ENCODE measurements around the gene MAPK6. TPM values are rescaled to one million over a fixed set of nuclear protein-coding genes. Genes with fewer than 3 reads are reported as not detected.
A peak's percentile ranks its signal among the peaks of the same experiment; 100 is the strongest.

Gene MAPK6
- polyA plus RNA-seq, 6 donors from 2014 or later: 4.2 to 13.6 (median 7.6) TPM

DNA sequence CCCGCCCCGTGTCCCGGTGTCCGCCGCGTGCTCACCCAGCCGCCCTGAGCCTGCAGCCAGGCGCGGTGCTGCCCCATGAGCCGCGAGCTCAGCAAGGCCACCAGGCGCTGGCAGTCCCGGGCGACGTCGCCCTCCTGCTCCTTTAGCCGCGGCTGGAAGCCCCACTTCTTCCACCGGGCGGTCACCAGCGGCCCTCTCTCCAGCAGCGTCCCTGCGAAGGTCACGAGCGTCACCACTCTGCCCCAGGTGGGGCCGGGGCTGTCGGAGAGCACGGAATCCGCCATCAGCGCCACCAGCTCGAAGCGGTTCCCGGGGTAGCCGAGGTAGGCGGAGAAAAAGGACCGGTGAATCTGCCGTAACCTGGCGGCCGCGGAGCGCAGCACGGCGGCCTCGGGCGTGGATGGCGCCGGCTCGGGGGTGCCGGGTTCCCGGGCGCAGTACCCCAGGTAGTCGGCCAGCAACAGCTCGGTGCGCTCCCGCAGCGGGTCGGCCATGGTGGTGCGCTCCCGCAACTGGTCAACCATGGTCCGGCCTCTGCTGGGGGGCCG is 93.3 kb downstream of the MAPK6 start:
- H3K27me3 Mint-ChIP-seq: peaks cover 15 to 19% (median 18%) of the 10 kb centered on the region in 3 donors
- H3K9me3 Mint-ChIP-seq: no peaks in the 10 kb centered on the region
- peak overlapping the region in 7 of 8 donors; percentile 64 to 85 (median 75) for H3K4me3 Mint-ChIP-seq
- peaks cover 9 to 33% (median 13%) of the 10 kb centered on the region in 3 donors for H3K4me1 Mint-ChIP-seq
- ATAC-seq (ENCODE audit: low read depth in 2 of 2): peak; percentile 72 to 78
- H3K36me3 Mint-ChIP-seq: no peaks in the 10 kb centered on the region
- peak; percentile 29 for DNase-seq
- H3K27ac Mint-ChIP-seq: peak overlapping the region in 1 of 6 donors; percentile 14

DNA sequence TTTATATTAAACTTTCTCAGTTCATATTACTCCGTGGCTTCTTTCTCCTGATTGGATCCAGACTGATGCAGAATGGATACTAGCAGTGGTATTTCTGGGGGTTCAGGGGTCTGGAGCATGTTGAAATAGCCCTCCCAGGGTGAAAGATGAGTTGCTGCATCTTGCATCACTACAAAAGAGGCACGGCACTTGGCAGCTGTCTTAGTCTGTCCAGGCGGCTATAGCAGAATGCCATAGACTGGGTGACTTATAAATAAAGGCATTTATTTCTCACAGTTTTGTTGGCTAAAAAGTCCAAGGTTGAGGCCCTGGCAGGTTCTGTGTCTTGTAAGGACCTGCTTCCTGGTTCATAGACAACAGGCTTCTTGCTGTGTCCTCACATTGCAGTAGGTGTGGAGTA is 94.2 kb downstream of the MAPK6 start:
- no peaks in the 10 kb centered on the region for H3K9me3 Mint-ChIP-seq
- ATAC-seq (ENCODE audit: low read depth in 2 of 2): no peak
- peaks cover 15 to 19% (median 18%) of the 10 kb centered on the region in 3 donors for H3K27me3 Mint-ChIP-seq
- no peaks in the 10 kb centered on the region for H3K36me3 Mint-ChIP-seq
- H3K4me1 Mint-ChIP-seq: peaks cover 9 to 32% (median 14%) of the 10 kb centered on the region in 3 donors
- no peak for DNase-seq
- peak overlapping the region in 2 of 6 donors; percentile 58 to 74 for H3K27ac Mint-ChIP-seq
- peak overlapping the region; percentile 15 to 87 (median 62) for H3K4me3 Mint-ChIP-seq

DNA sequence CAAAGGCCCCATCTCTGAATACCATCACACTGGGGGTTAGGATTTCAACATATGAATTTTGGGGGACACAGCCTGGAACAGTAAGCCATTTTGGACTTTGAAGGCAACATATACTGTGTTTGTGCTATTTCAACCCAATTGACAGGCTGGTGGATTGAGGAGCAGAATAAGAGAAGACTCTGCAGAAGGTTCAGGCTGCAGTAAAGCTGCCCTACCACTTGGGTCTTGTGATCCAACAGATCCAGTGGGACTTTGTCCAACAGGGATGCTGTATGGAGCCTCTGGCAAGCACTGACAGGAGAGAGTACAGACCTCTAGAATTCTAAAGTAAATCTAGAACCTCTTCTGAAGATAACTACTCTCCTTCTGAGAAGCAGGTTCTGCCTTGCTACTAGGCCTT is 94.7 kb downstream of the MAPK6 start:
- Mint-ChIP-seq H3K27ac (peak overlapping the region in 1 of 6 donors; percentile 74), H3K36me3 (no peaks in the 10 kb centered on the region), H3K4me3 (peak overlapping the region in 5 of 8 donors; percentile 40 to 87 (median 67)), H3K4me1 (peaks cover 9 to 32% (median 14%) of the 10 kb centered on the region in 3 donors), H3K27me3 (peaks cover 15 to 19% (median 16%) of the 10 kb centered on the region in 3 donors), H3K9me3 (no peaks in the 10 kb centered on the region)
- ATAC-seq (ENCODE audit: low read depth in 2 of 2): no peak
- no peak for DNase-seq

DNA sequence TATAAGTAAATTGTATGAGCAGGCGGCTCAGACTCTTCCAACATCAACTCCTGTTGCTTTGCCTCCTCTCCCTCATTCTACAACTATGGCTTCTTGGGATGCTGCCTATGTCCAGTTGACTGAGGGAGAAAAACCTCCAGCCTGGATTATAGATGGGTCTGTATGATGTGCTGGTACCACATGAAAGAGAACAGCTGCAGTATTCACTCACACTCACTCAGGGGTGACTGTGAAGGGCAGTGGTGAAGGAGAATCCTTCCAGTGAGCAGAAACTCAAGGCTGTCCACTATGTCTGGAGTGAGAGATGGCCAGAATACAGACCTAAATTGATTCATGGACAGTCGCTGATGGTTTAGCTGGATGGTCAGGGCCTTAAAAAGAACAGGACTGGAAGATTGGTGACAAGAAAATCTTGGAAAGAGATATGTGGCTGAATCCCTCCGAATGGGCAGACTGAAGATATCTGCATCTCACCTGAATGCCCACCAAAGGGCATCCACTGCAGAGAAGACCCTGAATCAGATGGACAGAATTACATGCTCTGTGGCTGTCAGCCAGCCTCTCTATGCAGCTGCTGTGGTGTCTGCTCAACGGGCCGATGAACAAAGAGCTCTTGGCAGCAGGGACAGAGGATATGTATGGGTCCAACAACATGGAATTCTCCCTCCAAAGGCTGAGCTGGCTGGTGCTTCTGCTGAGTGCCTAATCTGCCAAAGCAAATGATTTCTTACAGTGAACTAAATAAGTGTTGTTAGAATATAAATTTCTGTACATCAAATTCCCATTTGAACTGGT is 95.4 kb downstream of the MAPK6 start:
- peaks cover 12 to 19% (median 15%) of the 10 kb centered on the region in 3 donors for H3K27me3 Mint-ChIP-seq
- no peak overlapping the region for H3K4me3 Mint-ChIP-seq
- no peaks in the 10 kb centered on the region for H3K36me3 Mint-ChIP-seq
- DNase-seq (no peak), ATAC-seq (ENCODE audit: low read depth in 2 of 2) (no peak)
- no peak overlapping the region for H3K27ac Mint-ChIP-seq
- no peaks in the 10 kb centered on the region for H3K9me3 Mint-ChIP-seq
- peaks cover 9 to 28% (median 12%) of the 10 kb centered on the region in 3 donors for H3K4me1 Mint-ChIP-seq

DNA sequence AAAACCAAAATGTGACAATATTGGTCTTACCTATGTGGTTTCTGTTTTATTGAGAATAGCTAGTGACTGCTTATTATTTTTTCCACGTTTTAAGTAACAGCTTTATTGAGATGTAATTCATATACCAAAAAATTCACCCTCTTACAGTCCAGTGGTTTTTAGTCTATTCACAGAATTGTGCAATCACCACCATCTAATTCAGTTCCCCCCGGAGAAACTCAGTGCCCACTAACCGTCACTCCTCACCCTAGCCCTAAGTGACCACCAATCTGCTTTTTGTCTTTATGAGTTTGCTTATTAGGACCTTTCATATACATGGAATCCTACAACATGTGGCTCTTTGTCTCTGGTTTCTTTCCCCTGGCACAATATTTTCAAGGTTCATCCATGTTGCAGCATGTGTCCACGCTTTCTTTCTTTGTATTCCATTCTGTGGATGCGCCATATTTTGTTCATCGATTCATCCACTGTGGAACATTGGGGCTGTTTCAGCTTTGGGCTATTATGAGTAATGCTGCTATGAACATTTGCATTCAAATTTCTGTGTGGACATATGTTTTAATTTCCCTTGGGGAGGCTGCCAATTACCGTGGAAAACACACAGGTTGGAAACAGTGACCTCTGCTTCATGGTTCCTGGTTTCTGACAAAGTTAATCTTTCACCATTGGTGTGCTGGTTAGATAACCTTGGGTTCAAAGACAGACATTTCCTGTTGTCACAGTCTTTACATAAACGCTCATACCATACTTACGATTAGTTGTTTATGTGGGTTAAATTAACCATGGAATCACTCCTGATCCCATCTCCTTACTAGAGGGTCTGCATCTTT is 96.8 kb downstream of the MAPK6 start:
- Mint-ChIP-seq H3K4me1 (peaks cover 3 to 18% (median 5%) of the 10 kb centered on the region in 3 donors), H3K4me3 (no peak overlapping the region), H3K27me3 (peaks cover 4 to 8% (median 6%) of the 10 kb centered on the region in 3 donors), H3K9me3 (no peaks in the 10 kb centered on the region), H3K36me3 (no peaks in the 10 kb centered on the region), H3K27ac (no peak overlapping the region)
- no peak for DNase-seq
- no peak for ATAC-seq (ENCODE audit: low read depth in 2 of 2)

Other genes starting within 250 kb of the MAPK6 start
- gene TMOD3, start 189.6 kb upstream of the MAPK6 start, polyA plus RNA-seq (ENCODE audit: low read depth in 6 of 6): 10 to 100 TPM; 19.3 to 30.3 (median 25.2) TPM
- 10 to 100 TPM in 5 of 6 donors, 1 to 10 TPM in 1; 8.0 to 23.9 (median 13.8) TPM for gene LEO1, start 47.4 kb upstream of the MAPK6 start, polyA plus RNA-seq (ENCODE audit: low read depth in 6 of 6)
- under 1 TPM in 1 of 6 donors, not detected in 5; 0.31 TPM for gene BCL2L10, start 93.6 kb downstream of the MAPK6 start, polyA plus RNA-seq (ENCODE audit: low read depth in 6 of 6)
- gene GNB5, start 172.2 kb downstream of the MAPK6 start, polyA plus RNA-seq (ENCODE audit: low read depth in 6 of 6): 100 to 1,000 TPM in 1 of 6 donors, 10 to 100 TPM in 5; 76.9 to 103 (median 88.7) TPM

Data from naive B cell (primary cell).